Type B pancreatic cell (in vitro differentiated cells): ENCODE results near the gene PODXL. TPM values are rescaled to one million over a fixed set of nuclear protein-coding genes. Genes with fewer than 3 reads are reported as not detected.

Source experiments
- DNase-seq: peaks from one replicate; pipeline ENCODE4 v3.0.0; 2021; ENCODE audit warnings: mixed read lengths; ENCODE audit not compliant: unreplicated experiment; ENCODE audit errors: extremely low spot score
- H3K27ac Mint-ChIP-seq: 2 replicates; pipeline ENCODE4 v1.8.0; 2021; ENCODE audit warnings: mild to moderate bottlenecking, mixed read lengths
- H3K27me3 Mint-ChIP-seq: 2 replicates; pipeline ENCODE4 v1.8.0; 2021; ENCODE audit warnings: mixed read lengths
- H3K36me3 Mint-ChIP-seq: 2 replicates; pipeline ENCODE4 v1.8.0; 2021; ENCODE audit warnings: mixed read lengths
- H3K4me1 Mint-ChIP-seq: one replicate; pipeline ENCODE4 v1.8.0; 2021; ENCODE audit warnings: mixed read lengths; ENCODE audit not compliant: unreplicated experiment
- H3K4me3 Mint-ChIP-seq: 2 replicates; pipeline ENCODE4 v1.8.0; 2021; ENCODE audit warnings: mild to moderate bottlenecking, mixed read lengths
- H3K9me3 Mint-ChIP-seq: 2 replicates; pipeline ENCODE4 v1.8.0; 2021; ENCODE audit warnings: mixed read lengths
- total RNA-seq: library from RNA; stranded (reverse); gene quantifications from 2 replicates; pipeline ENCODE4 v1.2.1, GENCODE V29; 2021; ENCODE audit warnings: low replicate concordance
- TF ChIP-seq, protein P1 (sequence below): fragments of 200-600 bp; sonication (generic); conservative IDR thresholded peaks from 2 replicates; pipeline ENCODE4 v1.5.0; 2021; ENCODE audit warnings: antibody characterized with exemption, mild to moderate bottlenecking

Gene PODXL
- total RNA-seq, 1 donor from 2014 or later, result 44.1 TPM

DNA sequence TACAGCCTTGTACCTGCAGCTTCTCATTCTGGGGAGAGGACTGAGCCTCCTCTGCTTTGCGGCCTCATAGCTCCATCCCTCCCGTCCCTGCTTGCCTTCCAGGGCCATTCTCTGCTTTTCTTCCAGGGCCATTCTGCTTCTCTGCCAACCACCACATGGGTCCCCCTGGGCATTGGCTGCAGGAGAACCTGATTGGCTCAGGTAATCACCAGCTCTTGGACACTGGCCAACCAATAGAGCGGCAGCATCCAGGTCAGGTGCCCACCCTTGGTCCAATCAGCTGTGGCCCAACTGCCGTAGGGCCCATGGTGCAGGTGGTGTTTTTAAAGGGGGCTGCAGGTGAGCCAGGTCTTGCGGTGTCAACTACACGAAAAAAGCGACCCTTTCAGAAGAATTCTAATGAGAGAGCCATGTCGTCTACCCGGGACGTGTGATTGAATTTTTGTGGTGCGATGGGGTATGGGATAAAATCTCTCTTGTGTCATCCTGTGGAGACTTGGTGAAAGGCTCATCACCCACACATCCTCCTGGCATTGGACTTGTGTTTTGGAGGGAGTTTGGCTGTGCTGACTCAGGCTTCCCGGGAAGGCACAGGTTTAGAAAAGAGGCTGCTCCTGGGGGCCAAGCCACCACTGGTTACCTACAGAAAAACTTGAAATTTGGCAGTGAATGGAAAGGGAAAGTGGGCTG, 46.0 kb upstream of the PODXL start:
- H3K27me3 Mint-ChIP-seq, result peaks cover 44% of the 10 kb centered on the region
- H3K9me3 Mint-ChIP-seq, result no peaks in the 10 kb centered on the region
- peaks cover 27% of the 10 kb centered on the region for H3K4me1 Mint-ChIP-seq
- no peak overlapping the region for H3K4me3 Mint-ChIP-seq
- no peak overlapping the region for H3K27ac Mint-ChIP-seq
- DNase-seq, result no peak
- TF ChIP-seq, protein P1, sequence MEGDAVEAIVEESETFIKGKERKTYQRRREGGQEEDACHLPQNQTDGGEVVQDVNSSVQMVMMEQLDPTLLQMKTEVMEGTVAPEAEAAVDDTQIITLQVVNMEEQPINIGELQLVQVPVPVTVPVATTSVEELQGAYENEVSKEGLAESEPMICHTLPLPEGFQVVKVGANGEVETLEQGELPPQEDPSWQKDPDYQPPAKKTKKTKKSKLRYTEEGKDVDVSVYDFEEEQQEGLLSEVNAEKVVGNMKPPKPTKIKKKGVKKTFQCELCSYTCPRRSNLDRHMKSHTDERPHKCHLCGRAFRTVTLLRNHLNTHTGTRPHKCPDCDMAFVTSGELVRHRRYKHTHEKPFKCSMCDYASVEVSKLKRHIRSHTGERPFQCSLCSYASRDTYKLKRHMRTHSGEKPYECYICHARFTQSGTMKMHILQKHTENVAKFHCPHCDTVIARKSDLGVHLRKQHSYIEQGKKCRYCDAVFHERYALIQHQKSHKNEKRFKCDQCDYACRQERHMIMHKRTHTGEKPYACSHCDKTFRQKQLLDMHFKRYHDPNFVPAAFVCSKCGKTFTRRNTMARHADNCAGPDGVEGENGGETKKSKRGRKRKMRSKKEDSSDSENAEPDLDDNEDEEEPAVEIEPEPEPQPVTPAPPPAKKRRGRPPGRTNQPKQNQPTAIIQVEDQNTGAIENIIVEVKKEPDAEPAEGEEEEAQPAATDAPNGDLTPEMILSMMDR, result no peak
- H3K36me3 Mint-ChIP-seq, result no peaks in the 10 kb centered on the region

- H3K4me3 Mint-ChIP-seq, result peak overlapping the region; percentile 26
Measured at GRCh38 chr7:131600085-131600881, 43.9 kb upstream of the PODXL start.

GRCh38 chr7:131596785-131597184, 40.4 kb upstream of the PODXL start:
- TF ChIP-seq, protein P1, result no peak
- no peaks in the 10 kb centered on the region for H3K9me3 Mint-ChIP-seq
- no peak overlapping the region for H3K27ac Mint-ChIP-seq
- no peak overlapping the region for H3K4me3 Mint-ChIP-seq
- DNase-seq, result no peak
- H3K4me1 Mint-ChIP-seq, result peaks cover 10% of the 10 kb centered on the region
- H3K36me3 Mint-ChIP-seq, result no peaks in the 10 kb centered on the region
- peaks cover 3% of the 10 kb centered on the region for H3K27me3 Mint-ChIP-seq

More at GRCh38 chr7:131600085-131600881, 43.9 kb upstream of the PODXL start:
- Mint-ChIP-seq H3K27me3 (peaks cover 24% of the 10 kb centered on the region), H3K9me3 (no peaks in the 10 kb centered on the region), H3K4me1 (peaks cover 15% of the 10 kb centered on the region), H3K27ac (peak overlapping the region; percentile 6), H3K36me3 (no peaks in the 10 kb centered on the region)
- DNase-seq, result no peak
- TF ChIP-seq, protein P1, result no peak

- DNase-seq, result no peak
- peaks cover 8% of the 10 kb centered on the region for H3K27me3 Mint-ChIP-seq
- H3K27ac Mint-ChIP-seq, result no peak overlapping the region
- H3K9me3 Mint-ChIP-seq, result no peaks in the 10 kb centered on the region
- H3K4me1 Mint-ChIP-seq, result peaks cover 6% of the 10 kb centered on the region
- H3K4me3 Mint-ChIP-seq, result no peak overlapping the region
- H3K36me3 Mint-ChIP-seq, result no peaks in the 10 kb centered on the region
- TF ChIP-seq, protein P1, result no peak
Measured at GRCh38 chr7:131595699-131596098, 39.3 kb upstream of the PODXL start.

DNA sequence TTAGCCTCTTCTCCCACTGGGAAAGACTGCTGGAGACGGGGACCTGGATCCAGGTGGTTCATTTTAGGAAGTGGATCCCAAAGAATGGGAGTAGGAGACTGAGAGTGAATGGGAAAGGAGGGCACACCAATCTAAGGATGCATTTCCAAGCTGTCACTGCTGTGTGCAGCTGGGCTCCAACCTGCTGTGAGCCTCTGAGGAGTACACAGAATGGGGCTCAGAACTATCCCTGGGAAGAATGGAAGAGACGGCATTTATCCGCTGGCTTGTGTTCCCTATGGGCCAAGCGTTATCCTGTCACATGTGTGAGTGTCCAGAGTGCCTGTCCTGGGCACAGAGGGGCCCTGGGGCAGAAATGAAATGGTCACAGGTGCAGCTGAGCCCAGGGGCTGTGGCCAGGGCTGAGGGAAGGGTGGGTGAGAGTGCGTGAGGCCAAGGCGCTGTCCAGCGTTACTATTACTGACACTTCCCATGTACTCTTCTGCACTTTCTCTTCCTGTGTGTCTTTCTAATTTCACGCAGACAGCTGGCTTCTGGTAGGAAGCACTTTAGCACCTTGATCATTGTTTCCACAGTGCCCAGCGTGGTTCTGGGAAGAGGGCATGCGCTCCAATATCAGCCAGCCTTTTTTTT, 35.4 kb upstream of the PODXL start:
- Mint-ChIP-seq H3K4me3 (no peak overlapping the region), H3K27ac (no peak overlapping the region), H3K9me3 (no peaks in the 10 kb centered on the region)

More for the DNA sequence above, 35.4 kb upstream of the PODXL start:
- Mint-ChIP-seq H3K4me1 (no peaks in the 10 kb centered on the region), H3K27me3 (peaks cover 8% of the 10 kb centered on the region), H3K36me3 (no peaks in the 10 kb centered on the region)
- no peak for DNase-seq
- TF ChIP-seq, protein P1, result no peak
